ENCODE results near the gene PIM3. TPM values are rescaled to one million over a fixed set of nuclear protein-coding genes. Genes with fewer than 3 reads are reported as not detected.

PIM3 gene
- total RNA-seq, 5 donors from 2014 or later (not counting 1 experiment from before 2014, with no cell fraction given), result 61.5 to 167 (median 65.0) TPM

DNA sequence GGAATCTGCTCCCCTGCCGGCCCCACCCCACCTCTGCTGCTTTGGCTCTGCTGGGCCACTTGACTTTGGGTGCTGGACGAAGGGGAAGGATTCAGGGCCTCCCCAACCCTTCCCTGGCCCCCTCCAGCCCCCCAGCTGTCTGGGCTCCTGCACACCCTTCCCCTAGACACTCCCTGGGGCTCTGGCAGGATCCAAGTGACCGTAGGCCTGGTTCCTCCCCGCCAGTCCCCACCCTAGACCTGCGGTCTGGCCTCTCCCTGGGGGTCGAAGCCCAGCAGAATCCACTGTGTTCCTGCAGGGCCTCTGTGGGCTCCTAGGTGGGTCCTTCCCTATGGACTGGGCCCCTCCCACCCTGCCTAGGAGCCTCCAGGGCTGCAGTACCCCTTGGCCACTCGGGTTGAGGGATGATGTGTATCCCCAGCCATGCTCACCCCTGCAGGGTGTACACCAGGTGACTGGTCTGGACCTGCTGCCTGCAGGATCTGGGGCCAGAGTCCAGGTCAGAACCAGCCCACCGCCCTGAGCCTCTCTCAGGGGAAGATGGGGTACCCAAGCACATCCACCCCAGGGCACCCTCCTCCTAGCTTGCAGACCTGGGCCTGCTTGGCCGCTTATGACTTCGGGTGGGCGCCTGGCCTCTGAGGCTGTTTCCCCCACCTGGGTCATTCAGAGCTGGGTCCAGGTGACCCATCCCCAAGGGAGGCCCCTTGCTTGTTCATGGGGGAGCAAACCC is 5.6 kb downstream of the PIM3 start:
- Mint-ChIP-seq H3K4me3 (no peak overlapping the region), H3K27ac (no peak overlapping the region), H3K4me1 (peaks cover 38 to 53% (median 41%) of the 10 kb centered on the region in 3 donors), H3K27me3 (no peaks in the 10 kb centered on the region), H3K36me3 (peaks cover 7% of the 10 kb centered on the region), H3K9me3 (no peaks in the 10 kb centered on the region)
- ATAC-seq (replicated peaks in 1 of 4) (no peak), DNase-seq (peak in 3 of 35 experiments; percentile 4 to 16 (median 8))
- 95% methylated on average over 7 of the region's 11 CpGs for WGBS (ENCODE audit: insufficient coverage)
- ChIA-PET CTCF (no interaction called here), POLR2A (interaction anchor here in 1 of 2 donors (0.5 to 0.6 kb wide), 2 partner anchors 25 to 140 kb away, joined by 4 to 5 read pairs; no protein-coding TSS in a partner anchor)
- H3K9me3 ChIP-seq, result no peaks in the 10 kb centered on the region
- H3K36me3 ChIP-seq (ENCODE audit: control insufficient read depth in 2 of 2, extremely low read depth in 1 of 2, insufficient read depth in 1 of 2, low read length in 1 of 2), result peaks cover 10 to 15% of the 10 kb centered on the region in 2 donors
- no peak overlapping the region for H3K4me3 ChIP-seq (ENCODE audit: control insufficient read depth in 1 of 2, extremely low read depth in 1 of 2, low read length in 1 of 2)
- H3K4me1 ChIP-seq (ENCODE audit: control insufficient read depth in 1 of 2, extremely low read depth in 1 of 2, insufficient read depth in 2 of 2, low read length in 2 of 2), result peaks cover 14 to 77% of the 10 kb centered on the region in 2 experiments
- H3K27me3 ChIP-seq (replicated peaks in 1 of 2; ENCODE audit: control insufficient read depth in 2 of 2, extremely low read depth in 1 of 2, insufficient read depth in 2 of 2, low read length in 1 of 2), result peaks cover 0 to 4% of the 10 kb centered on the region in 2 experiments
- H3K27ac ChIP-seq (ENCODE audit: low read length), result no peak overlapping the region

DNA sequence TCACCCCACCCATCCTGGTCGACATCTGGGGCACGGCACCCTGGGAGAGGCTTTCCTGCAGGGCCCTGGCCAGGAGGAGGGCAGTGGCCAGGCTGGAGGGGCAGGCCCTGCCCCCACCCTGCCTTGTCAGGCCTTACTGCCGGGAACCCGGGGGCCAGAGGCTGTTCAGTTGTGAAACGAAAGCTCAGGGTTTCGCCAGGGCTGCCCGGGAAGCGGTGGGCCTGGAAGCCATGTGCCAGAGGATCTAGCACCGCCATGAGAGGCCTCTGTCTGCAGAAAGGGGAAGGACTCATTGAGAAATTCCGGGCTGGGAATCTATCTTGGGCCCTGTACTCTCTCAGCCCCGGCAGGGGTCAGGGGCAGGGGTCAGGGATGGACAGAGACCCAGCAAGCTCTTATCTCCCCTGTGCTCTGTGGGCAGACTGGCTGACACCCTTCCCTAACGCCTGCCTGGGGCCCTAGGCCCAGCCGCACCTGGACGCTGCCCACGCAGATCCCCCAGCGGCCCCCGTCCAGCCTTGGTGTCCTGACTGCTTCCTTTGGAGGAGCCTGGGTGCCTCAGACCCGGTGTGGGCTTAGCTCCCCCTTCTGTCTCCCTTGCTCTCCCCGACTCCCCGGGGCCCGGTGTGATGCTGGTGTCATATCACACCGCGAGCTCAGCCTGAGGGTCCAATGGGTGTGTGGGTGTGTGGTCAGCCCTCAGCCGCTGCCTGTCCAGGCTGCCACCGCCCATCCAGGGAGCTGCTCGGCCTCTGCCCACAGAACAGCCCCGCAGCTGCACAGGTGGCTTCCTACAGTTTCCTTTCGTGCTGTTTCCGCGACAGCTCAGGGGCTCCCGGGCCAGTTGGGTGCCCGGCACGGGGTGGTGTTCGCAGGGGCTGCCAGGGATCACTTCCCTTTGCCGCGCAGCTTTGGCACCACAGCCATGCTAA is 6.5 kb downstream of the PIM3 start:
- peak overlapping the region in 1 of 3 donors; percentile 58 for H3K4me3 Mint-ChIP-seq
- 52% methylated on average over 31 of the region's 36 CpGs for WGBS (ENCODE audit: insufficient coverage)
- DNase-seq, result peak in 7 of 35 experiments; percentile 0 to 41 (median 15)
- H3K9me3 Mint-ChIP-seq, result no peaks in the 10 kb centered on the region
- H3K27me3 ChIP-seq (replicated peaks in 1 of 2; ENCODE audit: control insufficient read depth in 2 of 2, extremely low read depth in 1 of 2, insufficient read depth in 2 of 2, low read length in 1 of 2), result peaks cover 0 to 4% of the 10 kb centered on the region in 2 experiments
- H3K9me3 ChIP-seq, result no peaks in the 10 kb centered on the region
- H3K4me3 ChIP-seq (ENCODE audit: control insufficient read depth in 1 of 2, extremely low read depth in 1 of 2, low read length in 1 of 2), result no peak overlapping the region
- ChIA-PET POLR2A (interaction anchor here (0.5 to 0.9 kb wide), 5 partner anchors 26 to 140 kb away, joined by 3 to 5 read pairs (median 4); no protein-coding TSS in a partner anchor), CTCF (no interaction called here)
- H3K27ac Mint-ChIP-seq, result no peak overlapping the region
- H3K4me1 ChIP-seq (ENCODE audit: control insufficient read depth in 1 of 2, extremely low read depth in 1 of 2, insufficient read depth in 2 of 2, low read length in 2 of 2), result peaks cover 14 to 80% of the 10 kb centered on the region in 2 experiments
- no peak for ATAC-seq (replicated peaks in 1 of 4)
- H3K27ac ChIP-seq (ENCODE audit: low read length), result no peak overlapping the region
- peaks cover 10 to 15% of the 10 kb centered on the region in 2 donors for H3K36me3 ChIP-seq (ENCODE audit: control insufficient read depth in 2 of 2, extremely low read depth in 1 of 2, insufficient read depth in 1 of 2, low read length in 1 of 2)
- H3K4me1 Mint-ChIP-seq, result peaks cover 38 to 50% (median 41%) of the 10 kb centered on the region in 3 donors
- peaks cover 7% of the 10 kb centered on the region for H3K36me3 Mint-ChIP-seq
- no peaks in the 10 kb centered on the region for H3K27me3 Mint-ChIP-seq

DNA sequence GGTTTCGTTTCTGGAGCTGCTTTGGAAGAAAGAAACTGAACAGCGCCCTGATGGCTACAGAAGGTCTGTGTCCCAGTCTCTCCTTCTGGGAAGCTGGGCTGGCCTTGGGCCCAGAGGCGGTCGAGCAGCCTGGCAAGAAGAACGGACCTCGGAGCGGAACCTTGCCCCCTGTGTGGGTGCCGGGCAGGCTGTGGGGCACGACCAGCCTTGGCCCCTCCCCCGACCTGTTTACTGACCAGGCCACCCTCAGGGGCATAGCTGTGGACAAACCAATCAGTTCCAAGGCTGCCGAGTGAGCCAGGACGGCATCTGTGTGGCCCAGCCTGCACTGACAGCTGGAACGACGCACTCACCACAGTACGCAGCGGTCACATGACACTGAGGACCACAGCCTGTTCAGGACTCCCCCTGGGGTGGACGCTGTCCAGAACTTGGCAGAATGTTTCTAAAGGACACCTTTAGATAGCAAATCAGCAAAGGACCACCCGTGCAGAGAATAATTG is 7.2 kb downstream of the PIM3 start:
- POLR2A ChIA-PET, result interaction anchor here (0.5 to 0.9 kb wide), 3 partner anchors 32 to 64 kb away, joined by 3 to 4 read pairs (median 3); no protein-coding TSS in a partner anchor
- WGBS (ENCODE audit: insufficient coverage), result 82% methylated on average over 16 of the region's 18 CpGs

DNA sequence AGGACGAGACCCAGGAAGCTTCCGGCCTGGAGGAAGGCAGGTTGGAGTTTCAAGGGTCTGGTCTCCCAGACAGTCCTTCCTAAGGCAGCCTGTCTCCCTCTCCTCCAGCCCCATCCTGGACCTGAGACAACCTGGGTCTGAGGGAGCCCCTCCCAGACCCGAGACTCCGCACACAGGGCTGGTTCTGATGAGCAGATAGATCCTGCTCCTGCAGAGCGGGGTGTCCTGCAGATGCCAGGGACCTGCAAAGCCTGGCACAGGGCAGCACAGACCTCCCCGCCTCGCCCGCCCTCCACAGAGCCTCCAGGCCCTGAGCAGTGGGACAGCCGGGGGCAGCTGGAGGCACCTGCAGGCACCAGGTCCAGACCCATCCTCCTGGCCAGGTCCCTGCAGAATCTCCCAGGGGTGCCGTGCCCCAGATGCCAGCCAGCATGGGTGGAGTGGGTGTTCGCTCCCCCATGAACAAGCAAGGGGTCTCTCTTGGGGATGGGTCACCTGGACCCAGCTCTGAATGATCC is 7.8 kb downstream of the PIM3 start:
- ATAC-seq (replicated peaks in 1 of 4) (no peak), DNase-seq (peak in 4 of 35 experiments; percentile 2 to 30 (median 4))
- Mint-ChIP-seq H3K27ac (peak overlapping the region in 1 of 2 donors; percentile 36), H3K4me1 (peaks cover 31 to 41% (median 37%) of the 10 kb centered on the region in 3 donors), H3K36me3 (peaks cover 6% of the 10 kb centered on the region), H3K27me3 (no peaks in the 10 kb centered on the region), H3K4me3 (no peak overlapping the region), H3K9me3 (no peaks in the 10 kb centered on the region)
- H3K36me3 ChIP-seq (ENCODE audit: control insufficient read depth in 2 of 2, extremely low read depth in 1 of 2, insufficient read depth in 1 of 2, low read length in 1 of 2), result peaks cover 7% of the 10 kb centered on the region in 2 donors
- CTCF ChIA-PET, result interaction anchor here in 1 of 2 donors (0.5 kb wide), 1 partner anchor 16 kb away, joined by 5 read pairs; no protein-coding TSS in a partner anchor
- H3K27ac ChIP-seq (ENCODE audit: low read length), result no peak overlapping the region
- peaks cover 0 to 4% of the 10 kb centered on the region in 2 experiments for H3K27me3 ChIP-seq (replicated peaks in 1 of 2; ENCODE audit: control insufficient read depth in 2 of 2, extremely low read depth in 1 of 2, insufficient read depth in 2 of 2, low read length in 1 of 2)
- POLR2A ChIA-PET, result no interaction called here
- peaks cover 6 to 75% of the 10 kb centered on the region in 2 experiments for H3K4me1 ChIP-seq (ENCODE audit: control insufficient read depth in 1 of 2, extremely low read depth in 1 of 2, insufficient read depth in 2 of 2, low read length in 2 of 2)
- 95% methylated on average over 11 of the region's 11 CpGs for WGBS (ENCODE audit: insufficient coverage)
- no peak overlapping the region for H3K4me3 ChIP-seq (ENCODE audit: control insufficient read depth in 1 of 2, extremely low read depth in 1 of 2, low read length in 1 of 2)
- no peaks in the 10 kb centered on the region for H3K9me3 ChIP-seq

More for the DNA sequence above, 7.2 kb downstream of the PIM3 start:
- H3K4me3 ChIP-seq (ENCODE audit: control insufficient read depth in 1 of 2, extremely low read depth in 1 of 2, low read length in 1 of 2), result no peak overlapping the region
- peaks cover 11 to 81% of the 10 kb centered on the region in 2 experiments for H3K4me1 ChIP-seq (ENCODE audit: control insufficient read depth in 1 of 2, extremely low read depth in 1 of 2, insufficient read depth in 2 of 2, low read length in 2 of 2)
- DNase-seq (peak in 2 of 35 experiments; percentile 12 to 27), ATAC-seq (replicated peaks in 1 of 4) (no peak)
- no peaks in the 10 kb centered on the region for H3K9me3 ChIP-seq
- Mint-ChIP-seq H3K27ac (peak overlapping the region in 1 of 2 donors; percentile 36), H3K9me3 (no peaks in the 10 kb centered on the region), H3K36me3 (peaks cover 7% of the 10 kb centered on the region), H3K4me3 (peak overlapping the region in 1 of 3 donors; percentile 58), H3K4me1 (peaks cover 38 to 47% (median 38%) of the 10 kb centered on the region in 3 donors), H3K27me3 (no peaks in the 10 kb centered on the region)
- peaks cover 0 to 4% of the 10 kb centered on the region in 2 experiments for H3K27me3 ChIP-seq (replicated peaks in 1 of 2; ENCODE audit: control insufficient read depth in 2 of 2, extremely low read depth in 1 of 2, insufficient read depth in 2 of 2, low read length in 1 of 2)
- H3K36me3 ChIP-seq (ENCODE audit: control insufficient read depth in 2 of 2, extremely low read depth in 1 of 2, insufficient read depth in 1 of 2, low read length in 1 of 2), result peaks cover 10 to 13% of the 10 kb centered on the region in 2 donors
- CTCF ChIA-PET, result interaction anchor here in 1 of 2 donors (0.5 kb wide), 1 partner anchor 17 kb away, joined by 5 read pairs; no protein-coding TSS in a partner anchor
- H3K27ac ChIP-seq (ENCODE audit: low read length), result no peak overlapping the region

DNA sequence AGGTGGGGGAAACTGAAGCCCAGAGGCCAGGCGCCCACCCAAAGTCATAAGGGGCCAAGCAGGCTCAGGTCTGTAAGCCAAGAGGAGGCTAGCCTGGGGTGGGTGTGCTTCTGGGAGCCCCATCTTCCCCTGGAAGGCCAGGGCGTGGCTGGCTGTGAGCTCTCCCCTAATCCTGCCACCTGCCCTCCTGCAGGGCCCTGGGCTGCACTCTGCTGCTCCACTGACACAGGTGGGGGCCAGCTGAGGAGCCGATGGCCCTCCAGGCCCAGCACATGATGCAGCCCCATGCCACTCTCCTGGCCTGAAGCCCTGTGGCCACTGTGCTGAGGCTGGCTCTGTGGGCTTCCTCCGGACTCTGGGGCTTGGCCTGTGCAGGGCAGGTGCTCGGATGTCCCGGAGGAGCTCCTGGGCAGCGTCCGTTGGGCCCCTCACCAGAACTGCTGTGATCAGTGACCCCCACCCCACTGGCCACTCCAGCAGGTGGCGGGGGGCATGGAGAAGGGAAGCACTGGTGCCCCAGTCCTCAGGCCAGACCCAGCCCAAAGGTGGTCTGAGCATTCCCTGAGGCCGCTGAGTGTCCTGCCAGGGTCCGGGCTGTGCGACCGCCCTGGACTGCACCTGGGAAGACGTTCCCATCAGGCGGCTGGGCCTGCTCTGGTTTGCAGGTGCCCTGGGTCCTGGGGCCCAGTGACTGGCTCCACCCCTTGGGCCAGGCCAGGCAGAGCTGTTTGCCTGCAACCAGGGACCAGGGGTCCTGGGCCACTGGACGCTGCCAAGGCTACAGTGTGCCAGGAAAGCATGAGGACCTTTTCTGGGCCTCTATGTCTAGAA is 8.5 kb downstream of the PIM3 start:
- Mint-ChIP-seq H3K27ac (no peak overlapping the region), H3K4me3 (no peak overlapping the region), H3K36me3 (no peaks in the 10 kb centered on the region), H3K9me3 (no peaks in the 10 kb centered on the region), H3K4me1 (peaks cover 25 to 35% (median 30%) of the 10 kb centered on the region in 3 donors), H3K27me3 (no peaks in the 10 kb centered on the region)
- 99% methylated on average over 11 of the region's 16 CpGs for WGBS (ENCODE audit: insufficient coverage)
- Histone ChIP-seq H3K27me3 (replicated peaks in 1 of 2; ENCODE audit: control insufficient read depth in 2 of 2, extremely low read depth in 1 of 2, insufficient read depth in 2 of 2, low read length in 1 of 2) (peaks cover 0 to 4% of the 10 kb centered on the region in 2 experiments), H3K4me1 (ENCODE audit: control insufficient read depth in 1 of 2, extremely low read depth in 1 of 2, insufficient read depth in 2 of 2, low read length in 2 of 2) (peaks cover 6 to 68% of the 10 kb centered on the region in 2 experiments), H3K36me3 (ENCODE audit: control insufficient read depth in 2 of 2, extremely low read depth in 1 of 2, insufficient read depth in 1 of 2, low read length in 1 of 2) (peaks cover 0 to 5% of the 10 kb centered on the region in 2 donors), H3K4me3 (ENCODE audit: control insufficient read depth in 1 of 2, extremely low read depth in 1 of 2, low read length in 1 of 2) (no peak overlapping the region), H3K9me3 (no peaks in the 10 kb centered on the region), H3K27ac (ENCODE audit: low read length) (no peak overlapping the region)
- ATAC-seq (replicated peaks in 1 of 4) (no peak), DNase-seq (peak in 4 of 35 experiments; percentile 3 to 35 (median 9))
- POLR2A ChIA-PET, result no interaction called here
- CTCF ChIA-PET, result no interaction called here

Data from T-cell (primary cell).